Measurements from ENCODE around the gene ZBTB17. TPM values are rescaled to one million over a fixed set of nuclear protein-coding genes. Genes with fewer than 3 reads are reported as not detected.

ZBTB17 gene
- total and polyA plus RNA-seq, 2 of the 4 experiments (the other 2 are of a cell fraction): 26.3 to 58.2 TPM

GRCh38 chr1:15993666-15994065 lies 17.8 kb upstream of the ZBTB17 start:
- no peak overlapping the region for H2AK5ac ChIP-seq (ENCODE audit: low read depth, low read length)
- ATAC-seq (ENCODE audit: low read depth) (no peak), DNase-seq (no peak)
- no peak overlapping the region for H3K9ac ChIP-seq (ENCODE audit: low read depth, low read length)
- H3K18ac ChIP-seq (ENCODE audit: low read depth, low read length): no peak overlapping the region
- H3K4ac ChIP-seq (ENCODE audit: low read depth, low read length): no peak overlapping the region
- H4K8ac ChIP-seq (ENCODE audit: low read depth in 2 of 2, low read length in 2 of 2): no peak overlapping the region
- ChIA-PET CTCF (interaction anchor here (1.4 to 1.6 kb wide), 2 partner anchors 178 to 202 kb away, joined by 3 to 6 read pairs; no protein-coding TSS in a partner anchor), POLR2A (ENCODE audit: unreplicated experiment) (no interaction called here)
- H2AK9ac ChIP-seq (replicated peaks; ENCODE audit: low read depth, low read length, poor library complexity): peak overlapping the region; percentile 72
- H3K4me3 ChIP-seq (ENCODE audit: insufficient read depth, low read depth, low read length): no peak overlapping the region
- peaks cover 9% of the 10 kb centered on the region; the same call in 1 of the 2 replicates for H3K27me3 ChIP-seq (ENCODE audit: control insufficient read depth, insufficient read depth, low read length)
- no peak overlapping the region for H2BK120ac ChIP-seq (ENCODE audit: low read depth, low read length)
- no peak overlapping the region for H3K4me2 ChIP-seq (ENCODE audit: low read depth, low read length)
- H3K23ac ChIP-seq (ENCODE audit: low read depth, low read length): no peak overlapping the region
- in situ Hi-C loops (cut with MboI; ENCODE audit: low sequenced_read_pairs): loop anchor here (10.0 kb wide), 1 partner anchor 59 kb away; no protein-coding TSS in a partner anchor
- no TSS peak for BruUV-seq (replicated peaks)
- no peaks in the 10 kb centered on the region for H3K9me3 ChIP-seq (ENCODE audit: control insufficient read depth, insufficient read depth, low read length)
- 84% methylated on average over 11 of the region's 15 CpGs; no CpG with 5 or more reads in 1 of the 2 experiments for WGBS, 2 experiments (ENCODE audit: extremely low coverage in 2 of 2, insufficient read length in 1 of 2)
- H4K20me1 ChIP-seq (ENCODE audit: insufficient read depth, low read length): no peaks in the 10 kb centered on the region
- peak overlapping the region; percentile 49 for H2AFZ ChIP-seq (replicated peaks; ENCODE audit: low read length, poor library complexity)
- no peaks in the 10 kb centered on the region for H3K9me1 ChIP-seq (ENCODE audit: insufficient read depth, low read length)
- H3K56ac ChIP-seq (ENCODE audit: extremely low read depth, insufficient read depth, low read length): no peak overlapping the region
- H3K14ac ChIP-seq (replicated peaks; ENCODE audit: low read depth, low read length): no peak overlapping the region
- no peaks in the 10 kb centered on the region for H3K36me3 ChIP-seq (ENCODE audit: control insufficient read depth, insufficient read depth, low read length)
- intact Hi-C loops (cut with micrococcal nuclease): loop anchor here (1.0 to 2.0 kb wide), 4 partner anchors 54 to 201 kb away; partner anchors contain the start of gene SPEN
- H3K27ac ChIP-seq (ENCODE audit: insufficient read depth, low read length): no peak overlapping the region
- no peak overlapping the region for H2BK15ac ChIP-seq (ENCODE audit: low read depth, low read length)
- H4K5ac ChIP-seq (ENCODE audit: low read depth, low read length): no peak overlapping the region
- H3K4me1 ChIP-seq (ENCODE audit: control insufficient read depth, insufficient read depth, low read length): peaks cover 2% of the 10 kb centered on the region; the same call in 1 of the 2 replicates
- H2BK20ac ChIP-seq (ENCODE audit: low read depth, low read length): no peak overlapping the region
- dilution Hi-C loops (cut with HindIII; ENCODE audit: low sequenced_read_pairs, unreplicated experiment): no loop called here
- H2BK5ac ChIP-seq (ENCODE audit: low read depth, low read length, poor library complexity, severe bottlenecking): no peak overlapping the region
- H3K79me1 ChIP-seq (ENCODE audit: low read depth in 1 of 2, low read length in 2 of 2): no peaks in the 10 kb centered on the region
- TF ChIP-seq NFE2L2 (IDR thresholded peaks at IDR 0.05; ENCODE audit: low read depth, low read length) (no peak), MAZ (IDR thresholded peaks at IDR 0.05; ENCODE audit: borderline replicate concordance, low read depth, low read length) (no peak)
- TF ChIP-seq, protein P1, sequence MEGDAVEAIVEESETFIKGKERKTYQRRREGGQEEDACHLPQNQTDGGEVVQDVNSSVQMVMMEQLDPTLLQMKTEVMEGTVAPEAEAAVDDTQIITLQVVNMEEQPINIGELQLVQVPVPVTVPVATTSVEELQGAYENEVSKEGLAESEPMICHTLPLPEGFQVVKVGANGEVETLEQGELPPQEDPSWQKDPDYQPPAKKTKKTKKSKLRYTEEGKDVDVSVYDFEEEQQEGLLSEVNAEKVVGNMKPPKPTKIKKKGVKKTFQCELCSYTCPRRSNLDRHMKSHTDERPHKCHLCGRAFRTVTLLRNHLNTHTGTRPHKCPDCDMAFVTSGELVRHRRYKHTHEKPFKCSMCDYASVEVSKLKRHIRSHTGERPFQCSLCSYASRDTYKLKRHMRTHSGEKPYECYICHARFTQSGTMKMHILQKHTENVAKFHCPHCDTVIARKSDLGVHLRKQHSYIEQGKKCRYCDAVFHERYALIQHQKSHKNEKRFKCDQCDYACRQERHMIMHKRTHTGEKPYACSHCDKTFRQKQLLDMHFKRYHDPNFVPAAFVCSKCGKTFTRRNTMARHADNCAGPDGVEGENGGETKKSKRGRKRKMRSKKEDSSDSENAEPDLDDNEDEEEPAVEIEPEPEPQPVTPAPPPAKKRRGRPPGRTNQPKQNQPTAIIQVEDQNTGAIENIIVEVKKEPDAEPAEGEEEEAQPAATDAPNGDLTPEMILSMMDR (conservative IDR thresholded peaks at IDR 0.05; ENCODE audit: low read depth, low read length): no peak
- no peak overlapping the region for H4K91ac ChIP-seq (ENCODE audit: insufficient read depth, low read depth, low read length)
